Mesodermal cell (in vitro differentiated cells): Measurements from ENCODE around the gene POU2AF1.

ENCODE experiments used
- H3K27ac ChIP-seq: 2 replicates; pipeline ENCODE4 v1.7.0; 2013; ENCODE audit warnings: mild to moderate bottlenecking, low read depth, low read length, moderate library complexity; ENCODE audit not compliant: severe bottlenecking
- H3K36me3 ChIP-seq: 2 replicates; pipeline ENCODE4 v1.7.1; 2013; ENCODE audit warnings: mild to moderate bottlenecking, low read length, moderate library complexity; ENCODE audit not compliant: control insufficient read depth, insufficient read depth
- H3K4me1 ChIP-seq: one replicate; pipeline ENCODE4 v1.7.1; 2013; ENCODE audit warnings: mild to moderate bottlenecking, low read length; ENCODE audit not compliant: insufficient read depth, control insufficient read depth, poor library complexity, severe bottlenecking
- H3K4me3 ChIP-seq: 2 replicates; pipeline ENCODE4 v1.7.0; 2013; ENCODE audit warnings: low read length, control low read depth, mild to moderate bottlenecking; ENCODE audit not compliant: insufficient read depth, poor library complexity, severe bottlenecking; ENCODE audit errors: extremely low read depth
- H3K9me3 ChIP-seq: 2 replicates; pipeline ENCODE4 v1.7.1; 2013; ENCODE audit warnings: mild to moderate bottlenecking, low read length, moderate library complexity; ENCODE audit not compliant: control insufficient read depth
- WGBS, 2 experiments: methylation state at CpG; one replicate each; pipeline ENCODE4 v1.1.5; 2013; ENCODE audit warnings: missing lambda C conversion rate in 2 of 2; ENCODE audit not compliant: insufficient coverage in 2 of 2; 5-methylcytosine and 5-hydroxymethylcytosine counted together

The POU2AF1 gene

GRCh38 chr11:111339758-111340388 lies 39.2 kb downstream of the POU2AF1 start:
- Histone ChIP-seq H3K36me3 (no peaks in the 10 kb centered on the region), H3K4me1 (no peaks in the 10 kb centered on the region), H3K4me3 (no peak overlapping the region), H3K27ac (no peak overlapping the region), H3K9me3 (no peaks in the 10 kb centered on the region)

- WGBS, 2 experiments: 79 to 83% methylated on average over 1 to 2 of the region's 2 CpGs
- H3K36me3 ChIP-seq: no peaks in the 10 kb centered on the region
- no peak overlapping the region for H3K27ac ChIP-seq
These were observed 42.4 kb downstream of the POU2AF1 start for GRCh38 chr11:111336582-111337256.

GRCh38 chr11:111336062-111336461 lies 43.0 kb downstream of the POU2AF1 start:
- Histone ChIP-seq H3K4me1 (no peaks in the 10 kb centered on the region), H3K4me3 (no peak overlapping the region), H3K36me3 (no peaks in the 10 kb centered on the region), H3K27ac (no peak overlapping the region), H3K9me3 (no peaks in the 10 kb centered on the region)
- WGBS, 2 experiments: 90 to 94% methylated on average over 2 of the region's 4 CpGs

More at GRCh38 chr11:111336582-111337256, 42.4 kb downstream of the POU2AF1 start:
- Histone ChIP-seq H3K4me3 (no peak overlapping the region), H3K9me3 (no peaks in the 10 kb centered on the region), H3K4me1 (no peaks in the 10 kb centered on the region)

GRCh38 chr11:111335549-111335948 lies 43.5 kb downstream of the POU2AF1 start:
- Histone ChIP-seq H3K4me1 (no peaks in the 10 kb centered on the region), H3K36me3 (no peaks in the 10 kb centered on the region), H3K9me3 (no peaks in the 10 kb centered on the region), H3K4me3 (no peak overlapping the region), H3K27ac (no peak overlapping the region)
- 84 to 100% methylated on average over 4 to 6 of the region's 6 CpGs for WGBS, 2 experiments

GRCh38 chr11:111334532-111335502 lies 44.3 kb downstream of the POU2AF1 start:
- no peak overlapping the region for H3K4me3 ChIP-seq
- H3K36me3 ChIP-seq: no peaks in the 10 kb centered on the region
- H3K4me1 ChIP-seq: no peaks in the 10 kb centered on the region
- 81 to 82% methylated on average over 5 to 7 of the region's 9 CpGs for WGBS, 2 experiments
- no peak overlapping the region for H3K27ac ChIP-seq
- no peaks in the 10 kb centered on the region for H3K9me3 ChIP-seq

- Histone ChIP-seq H3K27ac (no peak overlapping the region), H3K4me1 (no peaks in the 10 kb centered on the region), H3K9me3 (no peaks in the 10 kb centered on the region), H3K4me3 (no peak overlapping the region), H3K36me3 (no peaks in the 10 kb centered on the region)
- 87 to 94% methylated on average over 2 to 3 of the region's 4 CpGs for WGBS, 2 experiments
These were observed 47.2 kb downstream of the POU2AF1 start for GRCh38 chr11:111331711-111332479.

- H3K4me1 ChIP-seq: no peaks in the 10 kb centered on the region
- WGBS, 2 experiments: 71 to 77% methylated on average over 1 of the region's 2 CpGs
- H3K36me3 ChIP-seq: no peaks in the 10 kb centered on the region
- H3K27ac ChIP-seq: no peak overlapping the region
- no peaks in the 10 kb centered on the region for H3K9me3 ChIP-seq
- no peak overlapping the region for H3K4me3 ChIP-seq
These were observed 48.7 kb downstream of the POU2AF1 start for GRCh38 chr11:111330234-111330893.

- no peak overlapping the region for H3K27ac ChIP-seq
- no peaks in the 10 kb centered on the region for H3K36me3 ChIP-seq
- no peak overlapping the region for H3K4me3 ChIP-seq
- H3K4me1 ChIP-seq: peaks cover under 1% of the 10 kb centered on the region
- H3K9me3 ChIP-seq: no peaks in the 10 kb centered on the region
- 88 to 100% methylated on average over 2 to 3 of the region's 7 CpGs for WGBS, 2 experiments
These were observed 49.5 kb downstream of the POU2AF1 start for GRCh38 chr11:111329306-111330204.

- no peaks in the 10 kb centered on the region for H3K9me3 ChIP-seq
- WGBS, 2 experiments: 71 to 96% methylated on average over 6 to 7 of the region's 8 CpGs
- no peak overlapping the region for H3K27ac ChIP-seq
- H3K36me3 ChIP-seq: no peaks in the 10 kb centered on the region
- H3K4me1 ChIP-seq: peaks cover 5% of the 10 kb centered on the region
- H3K4me3 ChIP-seq: no peak overlapping the region
These were observed 51.0 kb downstream of the POU2AF1 start for GRCh38 chr11:111327908-111328624.
